Sciatic nerve (tissue), 2 donors: ENCODE data around the gene ERC2. TPM values are rescaled to one million over a fixed set of nuclear protein-coding genes. Genes with fewer than 3 reads are reported as not detected.
"Not testable (repeated sequence)": the region's sequence is repeated elsewhere in the genome, so short reads cannot be mapped to it uniquely, and the experiment has no call there.

ENCODE experiments used
- ATAC-seq: fragments of 200-7000 bp; cut with Tn5 transposase; one replicate; pipeline ENCODE4 v1.9.1; 2020; ENCODE audit warnings: mild to moderate bottlenecking, moderate library complexity
- DNase-seq: peaks from one replicate; pipeline ENCODE4 v3.0.0-alpha.2; 2020; ENCODE audit warnings: low spot score
- intact Hi-C: fragments of 100-400 bp; cut with DNase I; formaldehyde crosslinking; loops from one replicate; pipeline ENCODE4 v1.14.2; 2022
- total RNA-seq: library from RNA; stranded (reverse); fragmentation: NEBNext Ultra II Directional; extraction: Animal tissue kit (Norgen Biotek cat#: 25700); gene quantifications from one replicate; pipeline ENCODE4 v1.2.1, GENCODE V29; 2021
- donor health status: DM: no; HTN: no; CAD: no.
- donor health status: DM: no; HTN: no; CAD: no.

ERC2 gene
- total RNA-seq, 1 donor from 2014 or later: 1.7 TPM

DNA sequence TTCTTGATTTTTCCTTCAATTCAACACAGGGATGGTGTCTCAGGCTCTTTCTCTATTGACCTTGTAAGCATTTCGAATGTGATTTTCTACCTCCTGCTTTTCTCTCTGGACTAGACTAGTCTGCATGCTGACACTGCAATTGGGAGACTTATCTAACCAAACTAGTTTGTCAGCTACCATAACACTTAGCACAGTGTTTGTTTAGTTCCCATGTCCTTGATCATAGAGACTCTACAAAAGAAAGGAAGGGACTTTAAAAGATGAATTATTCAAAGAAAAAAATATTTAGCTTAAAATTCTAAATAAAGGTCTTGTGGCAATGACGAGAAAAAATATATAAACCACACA lies 407.0 kb downstream of the ERC2 start:
- no peak for ATAC-seq
- no peak for DNase-seq
- intact Hi-C loops: no loop called here

DNA sequence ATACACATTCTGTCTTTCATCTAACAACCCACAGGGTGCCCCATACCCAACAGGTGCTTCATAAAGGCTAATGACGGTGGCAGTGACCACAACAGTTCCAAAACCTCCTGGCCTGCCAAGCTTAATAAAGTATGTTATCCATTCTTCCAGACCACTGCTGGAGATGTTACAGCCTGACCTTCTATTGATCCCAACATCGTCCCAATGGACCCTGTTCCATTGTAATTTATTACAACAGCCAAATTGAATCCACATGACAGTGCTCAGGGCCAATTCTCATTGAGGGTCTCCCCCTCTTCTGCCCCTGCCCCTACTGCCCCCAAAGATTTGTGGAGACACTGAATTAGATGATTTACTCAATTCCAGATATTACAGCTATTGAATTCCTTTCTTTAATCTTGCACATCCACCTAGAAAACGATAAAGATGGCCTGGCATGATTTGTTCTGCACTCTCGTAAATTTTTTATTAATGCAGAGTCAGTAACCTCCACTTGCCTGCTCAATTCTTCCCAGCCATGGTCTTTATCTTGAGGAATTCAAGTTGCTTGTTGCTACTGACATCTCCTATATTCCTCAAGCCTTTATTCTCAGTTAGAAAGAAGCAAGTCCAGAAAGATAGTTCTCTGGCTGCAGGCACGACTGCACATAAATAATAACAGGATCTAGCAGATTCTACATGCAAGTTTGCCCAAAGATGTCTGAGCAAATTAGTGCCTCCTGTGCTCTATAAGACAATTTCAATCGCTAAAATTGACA lies 407.6 kb downstream of the ERC2 start:
- no peak for DNase-seq

DNA sequence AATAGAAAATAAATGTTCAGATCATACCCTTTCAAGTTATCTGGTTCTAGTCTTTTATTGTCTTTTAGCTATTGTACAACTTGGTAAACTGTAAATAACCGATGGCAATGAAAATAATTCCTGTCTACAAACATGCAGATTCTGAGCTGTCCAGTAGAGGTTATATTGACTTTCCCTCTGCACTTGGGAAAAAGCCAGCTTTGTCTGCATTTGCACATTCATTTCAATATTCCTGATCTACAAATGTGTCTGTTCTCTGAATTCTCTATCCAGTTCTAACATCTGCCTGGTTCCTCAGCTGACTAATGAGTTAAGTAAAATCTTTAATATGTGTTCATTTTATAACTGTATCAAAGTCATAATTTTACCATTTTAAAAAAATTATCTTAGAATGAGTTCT lies 408.5 kb downstream of the ERC2 start:
- DNase-seq: no peak
- intact Hi-C loops: no loop called here
- ATAC-seq: no peak

More for the DNA sequence above, 407.6 kb downstream of the ERC2 start:
- intact Hi-C loops: no loop called here
- no peak for ATAC-seq

DNA sequence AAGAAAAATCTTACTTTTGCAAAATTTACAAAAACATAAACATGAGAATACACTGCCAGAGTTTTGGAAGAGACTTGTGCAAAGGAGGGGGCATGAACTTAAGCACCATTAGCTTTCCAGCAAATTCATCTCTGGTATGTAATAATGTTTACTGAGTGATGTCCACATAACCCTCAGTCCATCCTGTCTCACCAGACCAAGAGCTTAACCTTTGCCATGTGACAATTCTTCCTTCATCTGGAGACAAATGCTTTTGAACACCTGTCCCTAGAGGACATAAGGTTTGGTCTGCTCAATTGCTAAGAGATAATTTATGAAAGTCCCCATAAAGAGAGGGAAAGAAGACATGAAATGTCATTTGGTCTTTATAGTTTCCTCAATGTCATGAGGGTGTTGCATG lies 412.3 kb downstream of the ERC2 start:
- no peak for ATAC-seq
- DNase-seq: no peak
- intact Hi-C loops: no loop called here

DNA sequence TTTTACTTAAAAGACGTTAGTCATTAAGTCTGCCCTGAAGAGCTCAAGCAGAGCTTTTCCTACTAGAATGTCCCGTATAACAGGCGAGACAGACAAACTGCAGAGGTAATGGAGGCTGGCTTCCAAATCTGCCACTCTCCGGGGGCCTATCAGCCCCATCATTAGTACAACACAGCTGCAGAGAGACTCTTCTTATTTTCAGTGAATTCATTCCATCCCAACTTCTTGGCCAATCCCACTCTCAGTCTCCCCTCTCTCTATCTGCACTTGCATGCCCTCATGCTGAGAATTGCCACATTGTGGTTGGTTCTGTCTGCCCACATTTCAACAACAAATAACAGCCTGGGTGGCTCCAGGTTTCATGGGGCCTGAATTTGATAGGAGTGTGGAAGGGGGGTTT lies 412.7 kb downstream of the ERC2 start:
- intact Hi-C loops: no loop called here
- DNase-seq: no peak

DNA sequence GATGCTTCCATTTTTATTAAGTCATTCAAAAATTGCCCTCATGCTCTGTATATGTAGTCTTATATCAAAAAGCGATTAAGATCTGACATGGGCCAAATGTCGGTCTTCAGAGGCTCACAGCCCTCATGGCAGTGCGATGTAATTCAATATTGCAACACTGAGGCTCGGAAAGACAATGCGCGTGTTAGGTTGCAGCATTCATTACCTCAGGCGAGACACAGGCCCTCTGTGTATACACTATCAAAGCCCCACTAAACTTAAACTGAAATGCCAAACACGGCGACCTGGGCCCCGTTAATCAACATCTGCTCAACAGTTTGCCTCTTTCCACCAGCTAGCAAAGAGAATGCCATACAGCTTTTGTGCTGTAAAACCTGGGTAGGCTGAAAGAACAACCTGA lies 413.4 kb downstream of the ERC2 start:
- ATAC-seq (no peak), DNase-seq (no peak)
- intact Hi-C loops: no loop called here

More for the DNA sequence above, 412.7 kb downstream of the ERC2 start:
- peak; percentile 51 for ATAC-seq

DNA sequence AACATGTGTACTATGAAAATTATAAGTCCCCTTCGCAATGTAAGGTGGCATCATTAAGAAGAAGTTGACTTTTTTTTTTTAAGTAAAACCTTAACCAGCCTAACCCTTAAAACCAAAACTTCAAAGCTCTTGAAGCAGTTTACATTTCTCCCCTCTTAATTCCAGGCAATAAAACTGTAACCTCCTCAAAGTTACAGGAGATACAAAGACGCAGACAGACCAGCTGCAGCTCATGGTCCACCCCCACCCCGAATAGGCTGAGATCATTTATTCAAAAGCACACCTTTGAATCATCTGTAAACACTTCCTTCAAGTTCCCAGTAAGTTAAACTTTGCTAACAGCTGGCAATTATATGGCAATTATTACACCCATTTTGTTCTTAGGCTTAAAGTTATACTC lies 414.5 kb downstream of the ERC2 start:
- intact Hi-C loops: no loop called here
- DNase-seq (no peak), ATAC-seq (no peak)

DNA sequence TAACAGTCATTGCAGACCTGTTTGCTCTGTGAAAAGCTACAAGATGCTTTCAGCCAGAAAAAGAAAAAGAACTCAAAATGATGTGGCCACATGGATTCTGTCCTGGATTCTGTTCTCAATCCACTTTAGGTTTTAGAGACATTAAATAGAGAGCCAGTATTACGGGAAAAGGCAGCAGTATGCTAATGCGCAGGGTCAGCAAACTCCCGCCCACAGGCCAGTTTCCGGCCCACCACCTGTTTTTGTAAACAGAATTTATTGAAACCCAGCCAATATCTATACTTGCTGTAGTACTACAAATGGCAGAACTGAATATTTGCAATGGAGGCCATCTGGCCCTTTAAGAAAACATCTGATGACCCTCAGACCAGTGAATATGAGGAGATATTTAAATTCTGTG lies 416.1 kb downstream of the ERC2 start:
- ATAC-seq: no peak
- intact Hi-C loops: no loop called here
- DNase-seq: no peak

DNA sequence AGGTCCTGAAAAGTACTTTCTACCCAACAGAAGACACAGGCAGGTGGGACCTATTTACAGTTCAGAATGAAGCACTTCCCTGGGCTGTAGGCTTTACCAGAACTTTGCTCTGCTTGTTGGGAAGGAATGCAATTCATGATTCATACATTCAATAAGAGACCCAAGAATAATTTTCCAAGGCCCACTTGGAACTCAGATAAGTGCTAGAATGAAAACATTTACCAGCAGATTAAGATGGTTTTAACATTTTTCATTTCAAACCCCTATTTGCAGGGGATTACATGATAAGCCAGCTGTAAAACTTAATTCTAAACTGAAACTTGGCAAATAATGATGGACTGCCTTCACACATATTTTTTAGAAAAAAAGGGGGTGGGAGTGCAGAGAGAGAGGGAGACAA lies 417.2 kb downstream of the ERC2 start:
- DNase-seq: no peak
- intact Hi-C loops: no loop called here
- ATAC-seq: no peak

DNA sequence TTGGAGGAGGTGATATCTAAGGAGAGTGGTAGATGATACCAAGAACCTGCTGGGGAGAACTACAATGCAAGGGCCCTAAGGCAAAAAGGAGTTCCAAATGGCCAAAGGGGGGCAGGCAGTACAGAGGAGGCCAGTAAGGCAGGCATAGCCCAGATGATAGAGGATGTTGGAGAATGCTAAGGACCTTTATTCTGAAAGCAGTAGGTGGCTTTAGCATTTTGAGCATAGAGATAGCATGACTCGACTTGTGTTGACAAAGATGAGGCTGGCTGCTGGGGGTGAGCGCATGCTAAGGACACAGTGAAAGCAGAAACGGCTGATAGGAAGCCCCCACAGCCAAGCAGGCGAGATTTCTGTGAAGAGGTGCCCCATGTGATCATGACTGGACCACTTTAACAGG lies 419.3 kb downstream of the ERC2 start:
- intact Hi-C loops: no loop called here

DNA sequence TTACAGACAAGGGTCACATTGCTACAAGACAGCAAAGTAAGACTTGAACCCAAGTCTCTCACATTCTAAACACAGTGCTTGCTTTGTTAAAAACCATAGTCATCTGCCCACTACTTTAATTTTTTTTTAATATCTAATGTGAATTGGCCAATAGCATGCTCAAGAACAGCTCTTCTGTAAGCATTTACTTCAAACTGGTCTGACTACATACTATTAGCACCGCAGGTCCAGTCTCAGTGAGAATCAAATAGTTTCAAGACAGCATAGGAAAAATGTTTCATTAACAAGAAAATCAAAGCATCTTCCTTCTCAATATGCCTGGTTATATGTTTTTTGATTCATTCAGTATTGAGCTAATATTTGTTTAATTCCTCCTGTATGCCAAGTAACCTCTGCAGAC lies 419.9 kb downstream of the ERC2 start:
- DNase-seq (no peak), ATAC-seq (no peak)
- intact Hi-C loops: no loop called here

More for the DNA sequence above, 419.3 kb downstream of the ERC2 start:
- no peak for DNase-seq
- ATAC-seq: no peak

DNA sequence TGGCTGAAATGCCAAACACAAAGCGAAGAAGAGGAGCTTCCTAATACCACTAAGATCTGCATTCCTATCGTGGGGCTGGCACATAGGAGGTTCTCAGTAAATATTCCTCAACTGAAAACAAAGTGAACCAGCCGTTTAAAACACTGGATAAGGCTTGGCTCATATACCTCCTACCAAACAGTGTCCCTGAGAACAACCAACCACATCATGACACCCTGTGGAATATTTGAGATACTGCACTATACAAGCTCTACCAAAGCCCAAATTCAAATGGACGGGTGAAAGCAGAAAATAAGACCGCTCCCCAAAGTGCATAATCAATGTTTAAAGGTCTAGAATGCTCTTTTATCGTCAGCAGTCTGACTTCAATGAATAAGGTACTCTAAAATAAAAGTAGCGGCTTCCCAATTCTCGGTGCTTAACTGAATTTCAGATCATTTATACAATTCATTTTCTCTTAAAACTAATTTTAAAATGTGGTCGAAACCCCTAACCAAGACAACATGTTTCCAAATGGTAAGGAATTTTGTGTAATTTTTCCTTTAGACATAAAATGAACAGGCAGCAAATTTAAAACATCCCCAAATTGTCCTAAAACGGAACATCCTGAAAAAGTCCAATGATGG lies 425.8 kb downstream of the ERC2 start:
- ATAC-seq (peak; percentile 79), DNase-seq (no peak)
- intact Hi-C loops: no loop called here

DNA sequence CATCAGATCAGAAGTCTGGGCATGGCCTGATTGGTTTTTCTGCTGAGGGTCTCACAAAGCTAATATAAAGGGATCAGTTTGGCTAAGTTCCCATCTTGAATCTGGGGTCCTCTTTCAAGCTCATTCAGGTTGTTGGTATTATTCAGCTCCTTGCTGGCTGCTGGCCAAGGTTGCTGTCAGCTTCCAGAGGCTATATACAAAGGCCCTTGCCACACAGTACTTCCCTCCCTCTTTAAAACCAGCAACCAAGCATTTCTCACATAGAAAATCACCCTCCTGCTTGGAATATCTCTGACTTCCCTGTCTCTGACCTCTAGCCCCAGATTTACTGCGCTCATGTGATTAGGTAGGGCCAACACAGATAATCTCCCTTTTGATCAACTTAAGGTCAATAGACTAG lies 442.9 kb downstream of the ERC2 start:
- DNase-seq (no peak), ATAC-seq (no peak)
- intact Hi-C loops: no loop called here

DNA sequence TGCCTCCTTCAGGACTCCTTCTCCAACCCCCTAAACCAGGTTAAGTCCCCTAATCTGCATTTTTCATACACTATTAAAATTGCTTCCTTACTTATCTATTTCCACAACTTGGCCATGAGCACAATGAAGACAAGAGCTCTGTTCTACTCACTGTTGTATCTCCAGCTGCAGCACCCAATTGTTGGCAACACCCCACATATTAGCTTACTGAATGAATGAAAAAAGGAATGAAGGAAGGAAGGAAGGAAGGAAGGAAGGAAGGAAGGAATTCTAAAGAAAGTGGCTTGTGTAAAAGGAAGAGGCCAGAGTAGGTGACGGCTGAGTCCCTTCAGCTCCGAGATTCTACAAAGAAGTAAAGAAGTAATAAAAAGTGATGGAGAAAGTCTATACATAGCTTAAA lies 444.7 kb downstream of the ERC2 start:
- ATAC-seq (no peak), DNase-seq (no peak)
- intact Hi-C loops: no loop called here

DNA sequence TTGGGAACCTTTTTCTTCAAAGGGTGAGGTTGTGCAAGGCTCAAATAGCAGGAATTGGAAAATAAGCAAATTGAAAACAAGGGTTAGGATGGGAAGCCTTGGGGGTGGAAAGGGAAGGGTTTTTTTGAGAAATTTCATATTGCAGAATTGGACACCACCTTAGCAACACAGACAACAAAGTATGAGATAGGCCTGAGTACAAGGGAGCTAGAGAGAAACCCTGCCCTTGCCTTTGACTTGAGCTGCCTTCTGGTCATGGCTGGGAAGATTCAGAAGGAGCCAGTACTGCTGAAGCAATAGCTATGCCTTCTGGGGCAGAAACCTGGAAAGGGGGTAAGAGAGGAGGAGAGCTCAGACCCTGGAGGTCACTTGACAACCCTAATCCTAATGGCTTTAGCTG lies 445.6 kb downstream of the ERC2 start:
- intact Hi-C loops: no loop called here
- ATAC-seq (no peak), DNase-seq (no peak)

DNA sequence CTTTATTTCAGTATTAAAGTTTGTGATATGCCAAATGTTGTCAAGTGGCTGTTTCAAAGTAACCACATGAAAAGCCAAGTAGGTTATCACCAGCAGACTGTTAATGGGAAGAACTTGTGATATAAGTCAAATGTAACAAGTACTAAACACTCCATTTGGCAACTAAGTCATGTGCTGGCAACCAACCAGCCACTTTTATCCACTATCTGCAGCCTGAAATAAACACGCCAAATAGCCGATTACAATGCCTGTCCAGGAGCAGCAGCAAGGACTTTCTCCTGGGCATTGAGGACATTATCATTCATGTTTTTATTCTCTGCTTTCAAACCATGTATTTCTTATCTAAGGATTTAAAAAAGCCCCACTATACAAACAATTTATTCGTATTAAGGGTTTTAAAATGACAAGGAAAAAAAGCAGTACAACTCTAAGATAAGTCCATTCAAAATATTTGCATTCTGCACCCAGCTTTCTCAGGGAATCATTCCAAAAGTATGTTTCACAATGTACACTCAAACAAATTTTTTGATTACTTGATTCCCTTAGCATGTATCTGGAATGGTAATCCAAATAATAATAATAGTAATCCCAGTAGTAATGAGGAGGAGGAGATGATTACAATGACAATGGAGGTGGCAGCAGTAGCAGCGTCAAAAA lies 448.6 kb downstream of the ERC2 start:
- DNase-seq: no peak
- intact Hi-C loops: no loop called here
- no peak for ATAC-seq

DNA sequence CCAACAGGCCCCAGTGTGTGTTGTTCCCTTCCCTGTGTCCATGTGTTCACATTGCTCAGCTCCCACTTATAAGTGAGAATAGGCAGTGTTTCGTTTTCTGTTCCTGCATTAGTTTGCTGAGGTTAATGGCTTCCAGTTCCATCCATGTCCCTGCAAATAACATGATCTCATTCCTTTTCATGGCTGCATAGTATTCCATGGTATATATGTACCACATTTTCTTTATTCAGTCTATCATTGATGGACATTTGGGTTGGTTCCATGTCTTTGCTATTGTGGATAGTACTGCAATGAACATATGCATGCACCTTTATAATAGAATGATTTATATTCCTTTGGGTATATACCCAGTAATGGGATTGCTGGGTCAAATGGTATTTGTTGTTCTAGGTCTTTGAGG lies 452.9 kb downstream of the ERC2 start:
- intact Hi-C loops, ATAC-seq, DNase-seq: not testable (repeated sequence)

DNA sequence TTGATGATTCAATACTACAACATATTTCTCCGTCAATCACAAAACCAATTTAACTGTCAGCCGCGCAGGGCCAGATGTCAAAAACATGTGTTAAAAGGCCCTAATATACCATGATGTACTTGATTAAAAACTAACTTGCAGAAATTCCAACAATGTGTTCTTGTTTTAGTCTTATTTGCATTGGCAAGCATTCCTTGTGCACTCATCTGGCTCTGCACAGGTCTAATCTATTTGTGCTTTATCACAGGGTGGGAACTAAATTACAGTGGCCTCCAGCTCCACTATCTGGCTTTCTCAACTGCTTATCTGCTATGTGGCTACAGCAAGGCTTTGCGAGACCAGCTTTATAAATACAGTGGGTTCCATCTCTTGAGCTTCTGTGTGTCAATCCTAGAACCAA lies 455.5 kb downstream of the ERC2 start:
- intact Hi-C loops: no loop called here
- no peak for DNase-seq
- ATAC-seq: no peak

DNA sequence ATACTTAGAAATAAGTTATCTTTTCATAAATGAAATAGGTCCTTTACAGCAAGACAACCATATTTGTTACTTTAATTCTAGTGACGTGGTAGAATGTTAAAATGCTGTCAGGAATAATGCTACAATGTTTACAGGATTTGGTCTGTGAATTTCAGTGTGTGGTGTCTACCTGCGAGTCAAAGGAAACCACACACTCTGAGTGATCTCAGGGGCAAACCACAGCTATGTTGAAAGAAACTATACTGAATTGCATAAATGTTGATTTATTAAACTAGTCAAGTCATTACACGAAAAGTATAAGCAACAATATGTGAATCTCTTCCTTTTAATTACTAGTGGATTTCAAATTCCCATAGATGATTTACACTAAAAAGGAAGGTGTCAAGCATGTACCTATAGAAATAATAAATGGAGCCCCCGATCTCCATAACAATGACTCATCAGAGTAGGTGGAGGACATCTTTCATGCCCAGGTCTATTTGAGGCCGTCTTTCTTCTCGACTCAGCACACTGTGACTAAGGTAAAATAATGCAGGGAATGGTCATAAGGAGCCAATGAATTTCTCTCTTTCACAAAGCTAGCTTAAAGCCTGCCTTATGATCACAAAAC lies 463.0 kb downstream of the ERC2 start:
- intact Hi-C loops: no loop called here
- DNase-seq: no peak
- no peak for ATAC-seq

DNA sequence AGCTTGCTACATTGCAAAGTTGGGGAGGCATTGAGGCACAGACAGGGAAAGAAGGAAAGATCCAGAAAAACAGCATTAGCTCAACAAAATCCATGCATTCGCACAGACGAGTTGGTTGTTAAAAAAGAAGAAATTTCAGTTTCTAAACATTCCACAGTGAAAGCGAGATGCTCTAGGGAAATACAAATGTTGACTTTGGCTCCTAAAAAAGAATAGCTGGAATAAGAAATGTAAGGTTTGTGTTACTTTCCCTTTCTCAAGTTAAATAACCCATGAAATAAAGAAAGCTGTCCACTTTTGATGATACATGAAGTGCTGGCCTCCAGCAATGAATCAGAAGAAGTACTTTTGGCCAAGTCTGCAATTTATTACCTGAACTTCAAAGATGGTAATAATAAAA lies 465.1 kb downstream of the ERC2 start:
- DNase-seq (no peak), ATAC-seq (no peak)
- intact Hi-C loops: no loop called here
